Measurements from ENCODE around the gene ARMC7. TPM values are rescaled to one million over a fixed set of nuclear protein-coding genes. Genes with fewer than 3 reads are reported as not detected.

The ARMC7 gene
- total and polyA plus RNA-seq, 2 of the 13 experiments (the other 11 are each of a cell fraction or from before 2014, with no cell fraction given) = 3.9 to 4.2 TPM

DNA sequence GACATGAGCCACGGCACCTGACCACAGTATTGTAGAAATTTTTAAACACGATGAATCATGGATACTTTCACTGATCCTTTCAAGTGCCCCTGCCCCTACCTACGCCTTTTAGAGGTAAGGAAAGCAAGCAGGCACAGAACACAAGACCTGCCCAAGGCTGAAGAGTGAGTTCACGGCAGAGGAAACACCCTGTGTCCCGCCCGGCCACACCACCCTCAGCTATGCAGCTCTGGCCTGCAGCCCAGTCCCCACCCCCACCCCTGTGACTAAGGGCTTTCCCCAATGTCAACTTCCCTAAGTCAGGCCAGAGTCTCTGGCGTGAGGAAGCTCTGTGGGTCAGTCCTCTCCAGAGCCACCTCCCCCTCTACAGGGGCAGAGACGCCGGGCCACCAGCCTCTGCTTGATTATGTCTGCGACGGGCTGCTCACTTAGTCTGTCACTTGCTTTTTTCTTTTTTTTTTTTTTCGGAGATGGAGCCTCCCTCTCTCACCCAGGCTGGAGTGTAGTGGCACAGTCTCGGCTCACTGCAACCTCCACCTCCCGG lies 13.6 kb upstream of the ARMC7 start (continued):
- peak; percentile 43; the same call in 1 of the 2 replicates for TF ChIP-seq ARID4A (CRISPR knock-in tag; IDR thresholded peaks at IDR 0.05; ENCODE audit: borderline replicate concordance)
- TF ChIP-seq ZNF451 (CRISPR knock-in tag; IDR thresholded peaks at IDR 0.05) = no peak
- no peak for TF ChIP-seq KDM5B (CRISPR knock-in tag; IDR thresholded peaks at IDR 0.05; ENCODE audit: borderline replicate concordance)
- TF ChIP-seq IKZF1 (IDR thresholded peaks at IDR 0.05) = no peak
- TF ChIP-seq, protein P1, sequence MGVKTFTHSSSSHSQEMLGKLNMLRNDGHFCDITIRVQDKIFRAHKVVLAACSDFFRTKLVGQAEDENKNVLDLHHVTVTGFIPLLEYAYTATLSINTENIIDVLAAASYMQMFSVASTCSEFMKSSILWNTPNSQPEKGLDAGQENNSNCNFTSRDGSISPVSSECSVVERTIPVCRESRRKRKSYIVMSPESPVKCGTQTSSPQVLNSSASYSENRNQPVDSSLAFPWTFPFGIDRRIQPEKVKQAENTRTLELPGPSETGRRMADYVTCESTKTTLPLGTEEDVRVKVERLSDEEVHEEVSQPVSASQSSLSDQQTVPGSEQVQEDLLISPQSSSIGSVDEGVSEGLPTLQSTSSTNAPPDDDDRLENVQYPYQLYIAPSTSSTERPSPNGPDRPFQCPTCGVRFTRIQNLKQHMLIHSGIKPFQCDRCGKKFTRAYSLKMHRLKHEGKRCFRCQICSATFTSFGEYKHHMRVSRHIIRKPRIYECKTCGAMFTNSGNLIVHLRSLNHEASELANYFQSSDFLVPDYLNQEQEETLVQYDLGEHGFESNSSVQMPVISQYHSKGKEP (CRISPR knock-in tag; IDR thresholded peaks at IDR 0.05) = no peak
- no peak for TF ChIP-seq SIX4 (CRISPR knock-in tag; IDR thresholded peaks at IDR 0.05)
- TF ChIP-seq FOXJ3 (CRISPR knock-in tag; IDR thresholded peaks at IDR 0.05; ENCODE audit: borderline replicate concordance) = no peak
- no peak for TF ChIP-seq RELA (CRISPR knock-in tag; IDR thresholded peaks at IDR 0.05)
- TF ChIP-seq FOXC1 (CRISPR knock-in tag; IDR thresholded peaks at IDR 0.05; ENCODE audit: borderline replicate concordance) = no peak
- 0 out of 2 replicates have a peak, but pooled peaks have one; percentile 43 for TF ChIP-seq HMGXB3 (CRISPR knock-in tag; IDR thresholded peaks at IDR 0.05; ENCODE audit: borderline replicate concordance)
- peak; percentile 72; the same call in 1 of the 2 replicates for TF ChIP-seq ZNF792 (CRISPR knock-in tag; IDR thresholded peaks at IDR 0.05)
- no peak for TF ChIP-seq PHF8 (CRISPR knock-in tag; IDR thresholded peaks at IDR 0.05)
- peak; percentile 40; the same call in 1 of the 2 replicates for TF ChIP-seq ZBTB38 (CRISPR knock-in tag; IDR thresholded peaks at IDR 0.05)
- no peak for TF ChIP-seq IRX3 (CRISPR knock-in tag; IDR thresholded peaks at IDR 0.05; ENCODE audit: borderline replicate concordance, low read depth)
- TF ChIP-seq, protein P2, sequence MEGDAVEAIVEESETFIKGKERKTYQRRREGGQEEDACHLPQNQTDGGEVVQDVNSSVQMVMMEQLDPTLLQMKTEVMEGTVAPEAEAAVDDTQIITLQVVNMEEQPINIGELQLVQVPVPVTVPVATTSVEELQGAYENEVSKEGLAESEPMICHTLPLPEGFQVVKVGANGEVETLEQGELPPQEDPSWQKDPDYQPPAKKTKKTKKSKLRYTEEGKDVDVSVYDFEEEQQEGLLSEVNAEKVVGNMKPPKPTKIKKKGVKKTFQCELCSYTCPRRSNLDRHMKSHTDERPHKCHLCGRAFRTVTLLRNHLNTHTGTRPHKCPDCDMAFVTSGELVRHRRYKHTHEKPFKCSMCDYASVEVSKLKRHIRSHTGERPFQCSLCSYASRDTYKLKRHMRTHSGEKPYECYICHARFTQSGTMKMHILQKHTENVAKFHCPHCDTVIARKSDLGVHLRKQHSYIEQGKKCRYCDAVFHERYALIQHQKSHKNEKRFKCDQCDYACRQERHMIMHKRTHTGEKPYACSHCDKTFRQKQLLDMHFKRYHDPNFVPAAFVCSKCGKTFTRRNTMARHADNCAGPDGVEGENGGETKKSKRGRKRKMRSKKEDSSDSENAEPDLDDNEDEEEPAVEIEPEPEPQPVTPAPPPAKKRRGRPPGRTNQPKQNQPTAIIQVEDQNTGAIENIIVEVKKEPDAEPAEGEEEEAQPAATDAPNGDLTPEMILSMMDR (CRISPR knock-in tag; IDR thresholded peaks at IDR 0.05) = peak; percentile 14
- TF ChIP-seq ZNF564 (CRISPR knock-in tag; IDR thresholded peaks at IDR 0.05) = no peak
- TF ChIP-seq, protein P3, sequence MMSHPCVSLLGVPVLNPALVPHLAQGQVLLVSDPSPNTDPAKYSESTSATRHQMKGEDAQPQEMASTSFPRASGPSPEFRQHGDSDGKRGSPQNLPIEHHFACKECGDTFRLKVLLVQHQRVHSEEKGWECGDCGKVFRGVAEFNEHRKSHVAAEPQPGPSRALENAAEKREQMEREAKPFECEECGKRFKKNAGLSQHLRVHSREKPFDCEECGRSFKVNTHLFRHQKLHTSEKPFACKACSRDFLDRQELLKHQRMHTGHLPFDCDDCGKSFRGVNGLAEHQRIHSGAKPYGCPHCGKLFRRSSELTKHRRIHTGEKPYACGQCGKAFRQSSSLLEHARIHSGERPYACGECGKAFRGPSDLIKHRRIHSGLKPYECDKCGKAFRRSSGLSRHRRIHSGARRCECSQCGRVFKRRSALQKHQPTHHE (CRISPR knock-in tag; IDR thresholded peaks at IDR 0.05; ENCODE audit: borderline replicate concordance) = no peak
